ENCODE measurements around the gene CDC34. TPM values are rescaled to one million over a fixed set of nuclear protein-coding genes. Genes with fewer than 3 reads are reported as not detected.

Gene CDC34
- total and polyA plus RNA-seq, 9 of the 15 experiments (the other 6 are each of a cell fraction or from before 2014, with no cell fraction given): 0.80 to 203 (median 65.5) TPM

GRCh38 chr19:572140-572742 lies 40.7 kb downstream of the CDC34 start, which contains the start of gene BSG (continued):
- TF ChIP-seq ZNF740 (CRISPR knock-in tag; IDR thresholded peaks at IDR 0.05) (0 out of 2 replicates have a peak, but pooled peaks have one; percentile 4), ZNF740 (tag; IDR thresholded peaks at IDR 0.05) (no peak; a peak in 1 of 4 replicates), MEF2A (IDR thresholded peaks at IDR 0.05; ENCODE audit: control insufficient read depth, low read depth, low read length) (no peak; the same call in 1 of the 2 replicates), BHLHE40 (IDR thresholded peaks at IDR 0.05; ENCODE audit: low read length) (peak; percentile 99), ELF1 (tag; IDR thresholded peaks at IDR 0.05) (peak; percentile 67; the same call in 1 of the 2 replicates), LCOR (CRISPR knock-in tag; IDR thresholded peaks at IDR 0.05) (no peak), TFAP4 (CRISPR knock-in tag; IDR thresholded peaks at IDR 0.05; ENCODE audit: borderline replicate concordance) (peak; percentile 39; the same call in 1 of the 2 replicates), FOXK2 (conservative IDR thresholded peaks at IDR 0.05 in 1 of 2, IDR thresholded peaks at IDR 0.05 in 1 of 2; ENCODE audit: low read depth in 2 of 2) (peak; percentile 68 to 75; a peak in 3 of 4 replicates), RHOXF2B (CRISPR knock-in tag; conservative IDR thresholded peaks at IDR 0.05) (no peak), MLLT1 (IDR thresholded peaks at IDR 0.05) (no peak; a peak in 1 of 4 replicates), FUS (optimal IDR thresholded peaks at IDR 0.05; ENCODE audit: low read depth, low read length) (peak; percentile 76), MAX (CRISPR knock-in tag; IDR thresholded peaks at IDR 0.05) (peak; percentile 85), FOXJ2 (tag; IDR thresholded peaks at IDR 0.05) (peak; percentile 96), RNF219 (CRISPR knock-in tag; IDR thresholded peaks at IDR 0.05) (no peak), MYC (IDR thresholded peaks at IDR 0.05; ENCODE audit: low read depth, low read length) (peak; percentile 78), MYC (CRISPR knock-in tag; IDR thresholded peaks at IDR 0.05; ENCODE audit: borderline replicate concordance, low read depth) (0 out of 2 replicates have a peak, but pooled peaks have one; percentile 2), CREB3L1 (IDR thresholded peaks at IDR 0.05; ENCODE audit: borderline replicate concordance, low read depth) (peak; percentile 72), NBN (IDR thresholded peaks at IDR 0.05; ENCODE audit: low read depth) (peak; percentile 59; the same call in 1 of the 2 replicates), ESRRA (IDR thresholded peaks at IDR 0.05; ENCODE audit: borderline replicate concordance, low read depth) (peak; percentile 55; the same call in 1 of the 2 replicates), MCM2 (IDR thresholded peaks at IDR 0.05; ENCODE audit: low read depth) (no peak), NRF1 (conservative IDR thresholded peaks at IDR 0.05 in 1 of 2, IDR thresholded peaks at IDR 0.05 in 1 of 2) (peak; percentile 98 to 99)

Data from K562 (cell line).